SU-DHL-6 (cell line): Measurements from ENCODE around the gene HRH2.

Experiments
- H2AFZ ChIP-seq: fragments of 200-600 bp; sonication (generic); 2 replicates; pipeline ENCODE4 v1.6.1; 2014; ENCODE audit warnings: low read depth, mild to moderate bottlenecking, moderate library complexity, mixed read lengths, antibody characterized with exemption, low read length; ENCODE audit not compliant: severe bottlenecking
- H3F3A ChIP-seq: fragments of 200-600 bp; shearing (Covaris generic); 2 replicates; pipeline ENCODE4 v1.6.0; 2016; ENCODE audit warnings: antibody characterized with exemption, mild to moderate bottlenecking; ENCODE audit not compliant: insufficient read depth
- H3K27ac ChIP-seq: fragments of 200-600 bp; sonication (generic); 2 replicates; pipeline ENCODE4 v1.5.1; 2016; ENCODE audit warnings: low read depth, mild to moderate bottlenecking, low read length, moderate library complexity, mixed read lengths
- H3K27me3 ChIP-seq: fragments of 200-600 bp; sonication (generic), shearing (Covaris generic); 2 replicates; pipeline ENCODE4 v1.6.0; 2014; ENCODE audit warnings: mild to moderate bottlenecking, low read length
- H3K36me3 ChIP-seq: fragments of 200-600 bp; sonication (generic); 2 replicates; pipeline ENCODE4 v1.6.1; 2014; ENCODE audit warnings: mild to moderate bottlenecking, low read length, mixed read lengths
- H3K4me2 ChIP-seq: fragments of 300-600, 200-600 bp; shearing (Covaris generic), sonication (generic); 2 replicates; pipeline ENCODE4 v1.6.0; 2014; ENCODE audit warnings: low read length, low read depth, mild to moderate bottlenecking; ENCODE audit not compliant: poor library complexity, severe bottlenecking
- H3K4me3 ChIP-seq: fragments of 200-600 bp; sonication (generic); 2 replicates; pipeline ENCODE4 v1.5.1; 2014; ENCODE audit warnings: antibody characterized with exemption, low read length, mild to moderate bottlenecking, mixed read lengths; ENCODE audit not compliant: insufficient read depth, poor library complexity, severe bottlenecking
- H3K79me2 ChIP-seq: fragments of 200-600 bp; sonication (generic); 2 replicates; pipeline ENCODE4 v1.6.1; 2014; ENCODE audit warnings: mild to moderate bottlenecking, low read length, moderate library complexity; ENCODE audit not compliant: insufficient read depth
- H3K9ac ChIP-seq: fragments of 200-600 bp; sonication (generic); 2 replicates; pipeline ENCODE4 v1.7.0; 2014; ENCODE audit warnings: mild to moderate bottlenecking, low read length
- H3K9me2 ChIP-seq: fragments of 200-600 bp; sonication (generic); replicated peaks from 2 replicates; pipeline ENCODE4 v1.6.1; 2014; ENCODE audit warnings: low read length; ENCODE audit not compliant: insufficient read depth
- H3K9me3 ChIP-seq: fragments of 200-600 bp; sonication (generic); 2 replicates; pipeline ENCODE4 v1.6.1; 2014; ENCODE audit warnings: low read length, mixed read lengths; ENCODE audit not compliant: insufficient read depth
- H4K20me1 ChIP-seq: fragments of 200-600 bp; sonication (generic); 2 replicates; pipeline ENCODE4 v1.6.1; 2014; ENCODE audit warnings: low read depth, mild to moderate bottlenecking, antibody characterized with exemption, low read length, moderate library complexity, mixed read lengths
- CTCF ChIP-seq: fragments of 200-600 bp; sonication (generic); IDR thresholded peaks from one replicate; pipeline ENCODE4 v1.5.1; 2017; ENCODE audit warnings: antibody characterized with exemption, mild to moderate bottlenecking, low read length, moderate library complexity; ENCODE audit not compliant: insufficient read depth, poor library complexity, severe bottlenecking
- EZH2phosphoT487 ChIP-seq: fragments of 200-600 bp; sonication (generic), shearing (Covaris generic); conservative IDR thresholded peaks from 2 replicates; pipeline ENCODE4 v1.6.1; 2018; ENCODE audit warnings: mild to moderate bottlenecking, antibody characterized with exemption, low read length, moderate library complexity, mixed read lengths

Gene HRH2

GRCh38 chr5:175734501-175734900 is 76.6 kb downstream of the HRH2 start:
- Histone ChIP-seq H3K4me2 (no peak overlapping the region), H3K27me3 (no peaks in the 10 kb centered on the region)

GRCh38 chr5:175735701-175736100 is 77.8 kb downstream of the HRH2 start:
- no peaks in the 10 kb centered on the region for H3K27me3 ChIP-seq
- no peak overlapping the region for H2AFZ ChIP-seq
- no peaks in the 10 kb centered on the region for H3K79me2 ChIP-seq
- no peak overlapping the region for H3K27ac ChIP-seq
- no peak overlapping the region for H3K9ac ChIP-seq
- H3F3A ChIP-seq, result no peaks in the 10 kb centered on the region
- H3K9me3 ChIP-seq, result no peaks in the 10 kb centered on the region
- H3K4me3 ChIP-seq, result no peak overlapping the region
- H3K36me3 ChIP-seq, result no peaks in the 10 kb centered on the region
- TF ChIP-seq EZH2phosphoT487 (no peak), CTCF (no peak)
- no peaks in the 10 kb centered on the region for H3K9me2 ChIP-seq
- no peaks in the 10 kb centered on the region for H4K20me1 ChIP-seq
- no peak overlapping the region for H3K4me2 ChIP-seq

More at GRCh38 chr5:175734501-175734900, 76.6 kb downstream of the HRH2 start:
- Histone ChIP-seq H3K4me3 (no peak overlapping the region), H4K20me1 (no peaks in the 10 kb centered on the region), H3K27ac (no peak overlapping the region), H3K36me3 (no peaks in the 10 kb centered on the region), H3K9me3 (no peaks in the 10 kb centered on the region), H3K9me2 (no peaks in the 10 kb centered on the region), H3K79me2 (no peaks in the 10 kb centered on the region), H3F3A (no peaks in the 10 kb centered on the region), H3K9ac (no peak overlapping the region), H2AFZ (no peak overlapping the region)
- no peak for TF ChIP-seq EZH2phosphoT487

DNA sequence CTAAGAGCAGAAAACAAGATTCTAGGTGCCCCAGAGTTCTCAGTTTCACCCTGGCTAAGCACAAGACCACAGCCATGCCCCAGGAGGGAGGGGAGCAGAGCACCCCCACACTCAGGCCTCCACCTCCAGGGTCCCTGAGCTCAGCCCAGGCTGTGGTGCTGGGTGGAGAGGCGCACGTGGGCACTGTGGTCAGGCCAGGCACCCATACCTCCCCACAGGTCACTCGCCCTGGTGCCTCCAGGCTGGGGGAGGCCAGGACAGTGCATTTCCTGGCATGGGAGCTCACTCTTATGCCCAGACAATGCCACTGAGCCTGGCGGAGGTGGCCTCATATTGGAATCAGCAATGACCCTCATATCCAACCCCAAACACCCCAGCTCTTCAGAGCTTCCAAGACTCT is 78.8 kb downstream of the HRH2 start:
- Histone ChIP-seq H3K36me3 (no peaks in the 10 kb centered on the region), H3K9me2 (no peaks in the 10 kb centered on the region), H3F3A (no peaks in the 10 kb centered on the region), H3K27me3 (no peaks in the 10 kb centered on the region), H2AFZ (no peak overlapping the region), H3K9ac (no peak overlapping the region), H3K4me2 (no peak overlapping the region), H3K79me2 (no peaks in the 10 kb centered on the region), H4K20me1 (no peaks in the 10 kb centered on the region), H3K9me3 (no peaks in the 10 kb centered on the region), H3K4me3 (no peak overlapping the region), H3K27ac (no peak overlapping the region)
- TF ChIP-seq EZH2phosphoT487 (no peak), CTCF (no peak)

- Histone ChIP-seq H3K4me2 (no peak overlapping the region), H3K27ac (no peak overlapping the region), H3K36me3 (no peaks in the 10 kb centered on the region), H3K9ac (no peak overlapping the region), H2AFZ (no peak overlapping the region), H3K9me2 (no peaks in the 10 kb centered on the region), H3F3A (no peaks in the 10 kb centered on the region), H4K20me1 (no peaks in the 10 kb centered on the region), H3K4me3 (no peak overlapping the region), H3K9me3 (no peaks in the 10 kb centered on the region), H3K79me2 (no peaks in the 10 kb centered on the region), H3K27me3 (no peaks in the 10 kb centered on the region)
- no peak for TF ChIP-seq CTCF
Measured at GRCh38 chr5:175737481-175737880, 79.6 kb downstream of the HRH2 start.
